Measurements from ENCODE around the gene MED22.
"Not testable (repeated sequence)": the region's sequence is repeated elsewhere in the genome, so short reads cannot be mapped to it uniquely, and the experiment has no call there.

MED22 gene

GRCh38 chr9:133347985-133348717 lies at the start of gene MED22, which contains the start of gene RPL7A:
Gene MED22, minus strand, starts transcription at chr9:133348131. Its CDS starts 1,469 bp downstream, at chr9:133346662.
Gene RPL7A, plus strand, starts transcription at chr9:133348218. Its CDS starts 26 bp downstream, at chr9:133348244.
- peak; percentile 93 to 94 for DNase-seq (ENCODE audit: low read depth in 2 of 2)

DNA sequence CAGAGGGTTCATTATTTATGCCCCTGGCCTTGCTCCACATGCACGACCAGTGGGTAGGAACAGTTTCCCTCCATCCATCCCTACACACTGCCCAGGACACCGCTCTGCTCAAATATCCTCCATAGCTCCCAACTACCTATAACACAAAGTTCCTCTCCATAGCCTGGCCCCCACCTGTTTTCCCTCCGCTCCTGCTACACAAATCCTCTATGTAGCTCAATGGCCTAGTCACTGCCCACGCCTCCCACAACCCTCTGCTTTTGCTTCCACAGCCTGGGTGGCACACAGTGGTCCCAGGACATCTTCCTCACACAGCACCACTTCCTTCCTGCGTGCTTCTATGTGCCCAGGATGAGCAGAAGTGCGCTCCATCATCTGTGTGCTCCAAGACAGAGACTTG lies 49.4 kb upstream of the MED22 start:
- no peak for DNase-seq (ENCODE audit: low read depth in 2 of 2)

DNA sequence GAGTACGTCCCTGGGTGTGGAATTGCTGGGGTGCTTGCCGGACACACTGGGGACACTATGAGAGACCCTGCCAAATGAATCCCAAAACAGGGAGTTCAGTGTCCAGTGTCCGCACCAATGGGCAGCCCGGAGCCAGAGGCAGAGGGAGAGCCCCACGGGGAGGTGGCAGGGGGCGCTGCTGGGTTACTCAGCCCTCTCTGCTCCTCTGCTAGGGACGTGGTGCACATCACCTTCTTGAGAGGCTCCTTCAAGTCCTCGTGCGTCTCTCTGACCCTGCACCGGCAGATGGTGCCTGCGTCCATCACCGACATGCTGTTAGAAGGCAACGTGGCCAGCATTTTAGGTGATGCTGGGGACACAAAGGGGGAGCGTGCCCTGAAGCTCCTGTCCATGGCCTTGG lies 49.0 kb upstream of the MED22 start:
- DNase-seq (ENCODE audit: low read depth in 2 of 2): no peak

DNA sequence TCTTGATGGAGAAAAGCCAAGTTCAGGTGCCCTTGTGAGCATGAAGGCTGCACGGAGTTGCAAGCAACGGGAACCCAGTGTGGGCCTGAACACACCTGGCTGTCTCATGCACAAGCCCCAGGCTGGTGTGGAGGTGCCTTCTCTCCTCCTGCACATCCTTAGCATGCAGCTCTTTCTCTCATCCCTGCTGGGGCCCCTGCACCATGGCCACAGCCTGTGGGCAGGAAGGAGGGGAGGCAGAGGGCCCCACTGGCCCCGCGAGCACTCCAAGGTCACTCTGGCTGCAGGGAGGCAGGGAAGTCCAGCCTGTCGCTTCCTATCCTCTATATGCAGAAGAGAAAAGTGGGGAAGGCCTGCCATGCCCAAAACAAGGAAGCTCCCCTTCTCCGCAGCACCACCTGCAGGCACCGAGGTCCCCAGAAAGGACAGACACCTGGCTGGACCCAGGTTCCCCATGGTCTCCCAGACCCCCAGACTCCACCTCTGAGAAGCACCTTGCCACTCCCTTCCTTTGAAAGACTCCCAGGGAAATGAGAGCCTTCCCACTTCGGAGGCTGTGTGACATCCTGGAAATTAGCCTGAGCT lies 46.8 kb upstream of the MED22 start:
- DNase-seq (ENCODE audit: low read depth in 2 of 2): no peak

DNA sequence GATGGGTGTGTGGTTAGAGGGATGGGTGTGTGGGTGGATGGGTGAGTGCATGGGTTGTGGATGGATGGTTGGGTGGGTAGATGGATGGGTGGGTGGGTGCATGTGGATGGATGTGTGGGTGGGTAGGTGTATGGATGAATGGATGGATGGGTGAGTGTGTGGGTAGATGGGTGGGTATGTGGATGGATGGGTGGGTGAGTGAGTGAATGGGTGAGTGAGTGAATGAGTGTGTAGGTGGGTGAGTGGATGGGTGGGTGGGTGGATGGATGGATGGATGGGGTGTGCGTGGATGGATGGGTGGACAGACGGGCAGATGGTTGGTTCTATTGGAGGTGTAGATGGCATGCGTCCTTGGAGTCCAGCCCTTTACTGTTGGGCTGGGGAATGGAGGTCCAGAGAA lies 45.5 kb upstream of the MED22 start:
- DNase-seq (ENCODE audit: low read depth in 2 of 2): no peak

GRCh38 chr9:133392308-133392707 lies 44.4 kb upstream of the MED22 start:
- DNase-seq (ENCODE audit: low read depth in 2 of 2): not testable (repeated sequence)

GRCh38 chr9:133391449-133391848 lies 43.5 kb upstream of the MED22 start:
- not testable (repeated sequence) for DNase-seq (ENCODE audit: low read depth in 2 of 2)

DNA sequence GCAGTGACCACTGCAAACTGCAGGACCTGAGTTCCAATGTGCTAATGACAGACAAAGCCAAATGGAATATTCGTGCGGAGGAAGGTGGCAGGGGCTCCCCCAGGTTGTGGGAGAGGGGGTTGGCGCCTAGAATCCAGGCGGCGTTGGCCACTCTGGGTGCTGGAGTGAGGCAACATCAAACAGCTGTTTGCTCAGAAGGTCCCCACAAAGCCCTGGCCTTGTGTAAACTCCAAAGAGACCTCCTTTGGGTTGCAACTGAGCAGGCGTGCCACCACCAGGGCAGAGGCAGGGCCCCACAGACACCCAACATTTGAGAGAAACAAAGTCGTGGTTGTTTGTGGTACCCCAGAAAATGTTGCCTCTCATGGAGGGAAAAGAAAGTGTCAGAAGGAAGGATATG lies 42.8 kb upstream of the MED22 start:
- no peak for DNase-seq (ENCODE audit: low read depth in 2 of 2)

DNA sequence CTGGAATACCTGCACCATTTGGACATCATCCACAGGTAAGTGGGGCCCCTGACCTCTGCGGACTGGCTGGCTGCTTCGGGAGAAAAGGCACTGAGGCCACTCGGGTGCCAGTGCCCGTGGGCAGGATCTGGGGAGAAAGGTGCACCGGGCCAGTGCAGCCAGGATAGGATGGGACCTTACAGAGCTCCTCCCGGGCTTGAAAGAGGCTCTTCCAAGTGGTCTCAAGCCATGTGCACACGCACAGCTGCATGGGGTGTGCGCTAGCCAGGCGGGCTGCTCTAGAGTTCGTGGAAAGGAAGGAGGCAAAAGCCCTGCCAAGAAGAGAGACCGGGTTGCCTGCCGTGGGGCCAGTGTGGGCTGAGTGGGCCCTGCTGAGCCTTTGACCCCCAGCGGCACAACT lies 41.6 kb upstream of the MED22 start:
- DNase-seq (ENCODE audit: low read depth in 2 of 2): no peak

- DNase-seq (ENCODE audit: low read depth in 2 of 2): no peak
Observed at GRCh38 chr9:133389025-133389557, 41.2 kb upstream of the MED22 start.

DNA sequence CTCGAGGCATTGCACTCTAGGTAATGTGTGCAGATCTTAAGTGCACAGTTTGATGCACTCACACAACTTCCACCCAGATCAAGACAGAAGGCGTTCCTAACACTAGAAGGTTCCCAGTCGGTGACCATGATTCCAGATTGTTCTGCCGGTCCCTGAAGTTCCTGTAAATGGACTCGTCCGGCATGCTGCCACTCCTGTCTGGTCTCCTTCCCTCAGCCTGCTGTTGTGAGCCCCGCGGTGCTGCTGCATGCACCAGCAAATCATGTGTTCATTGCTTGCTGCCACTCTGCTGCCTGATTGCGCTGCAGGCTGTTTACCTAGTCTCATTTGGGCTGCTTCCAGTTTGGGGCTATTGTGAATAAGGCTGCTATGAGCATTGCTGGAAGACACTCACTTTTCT lies 39.7 kb upstream of the MED22 start:
- DNase-seq (ENCODE audit: low read depth in 2 of 2): no peak

DNA sequence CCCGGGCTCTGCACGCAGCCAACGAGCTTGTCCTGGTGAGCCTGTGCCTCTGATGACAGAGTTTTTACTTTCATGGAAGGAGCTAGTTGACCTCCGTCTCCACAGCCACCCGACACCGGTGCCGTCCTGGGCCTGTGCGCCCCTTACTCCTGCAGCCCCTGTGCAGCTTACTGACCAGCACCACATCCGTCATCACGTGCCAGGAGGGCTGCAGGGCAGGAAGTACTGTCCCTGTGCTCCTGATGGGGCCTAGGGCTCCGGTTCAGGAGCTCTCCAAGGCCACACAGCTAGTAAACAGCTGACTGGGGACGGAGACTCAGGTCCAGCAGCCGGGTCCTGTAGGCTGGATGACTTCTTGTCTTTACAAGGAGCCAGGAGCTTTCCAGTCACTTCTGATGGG lies 38.4 kb upstream of the MED22 start:
- no peak for DNase-seq (ENCODE audit: low read depth in 2 of 2)

- DNase-seq (ENCODE audit: low read depth in 2 of 2): no peak
Observed at GRCh38 chr9:133385452-133385851, 37.5 kb upstream of the MED22 start.

DNA sequence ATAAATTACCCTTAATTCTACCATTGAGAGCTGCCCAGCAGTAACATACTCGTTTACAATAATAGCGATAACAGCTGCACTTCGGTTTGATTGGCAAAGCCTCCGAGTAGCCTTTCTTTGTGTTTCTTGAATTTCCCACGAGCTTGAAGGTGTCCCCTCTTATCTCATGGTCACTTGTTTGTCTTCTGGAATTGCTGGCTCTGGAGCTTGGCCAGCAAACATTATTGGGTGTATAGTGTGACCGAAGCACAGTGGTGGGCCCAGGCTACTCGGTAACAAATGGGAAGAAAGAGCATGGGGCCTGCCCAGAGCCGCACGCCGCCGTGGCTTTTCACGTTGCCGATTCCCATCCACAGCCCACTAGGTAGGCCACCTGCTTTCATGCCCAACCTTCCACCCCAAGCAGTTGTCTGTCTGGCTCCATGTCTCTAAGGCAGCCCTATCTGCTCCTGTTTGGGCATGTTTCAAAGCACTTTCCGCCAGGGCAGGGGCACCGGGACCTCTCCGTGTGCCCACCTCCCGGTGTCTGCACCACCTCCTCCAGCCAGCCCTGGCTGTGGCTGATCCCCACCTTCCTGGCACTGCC lies 36.9 kb upstream of the MED22 start:
- no peak for DNase-seq (ENCODE audit: low read depth in 2 of 2)

DNA sequence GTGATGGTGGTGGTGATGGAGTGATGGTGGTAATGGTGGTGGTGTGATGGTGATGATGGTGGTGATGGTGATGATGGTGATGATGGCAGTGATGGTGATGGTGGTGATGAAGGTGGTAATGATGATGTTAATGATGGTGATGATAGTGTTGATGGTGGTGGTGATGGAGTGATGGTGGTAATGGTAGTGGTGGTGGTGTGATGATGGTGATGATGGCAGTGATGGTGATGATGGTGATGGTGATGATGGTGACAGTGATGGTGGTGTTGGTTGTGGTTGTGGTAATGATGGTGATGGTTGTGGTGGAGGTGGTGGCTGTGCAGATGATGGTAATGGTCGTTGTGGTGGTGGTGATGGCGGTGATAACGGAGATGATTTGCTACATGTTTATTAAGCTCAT lies 35.5 kb upstream of the MED22 start:
- no peak for DNase-seq (ENCODE audit: low read depth in 2 of 2)

DNA sequence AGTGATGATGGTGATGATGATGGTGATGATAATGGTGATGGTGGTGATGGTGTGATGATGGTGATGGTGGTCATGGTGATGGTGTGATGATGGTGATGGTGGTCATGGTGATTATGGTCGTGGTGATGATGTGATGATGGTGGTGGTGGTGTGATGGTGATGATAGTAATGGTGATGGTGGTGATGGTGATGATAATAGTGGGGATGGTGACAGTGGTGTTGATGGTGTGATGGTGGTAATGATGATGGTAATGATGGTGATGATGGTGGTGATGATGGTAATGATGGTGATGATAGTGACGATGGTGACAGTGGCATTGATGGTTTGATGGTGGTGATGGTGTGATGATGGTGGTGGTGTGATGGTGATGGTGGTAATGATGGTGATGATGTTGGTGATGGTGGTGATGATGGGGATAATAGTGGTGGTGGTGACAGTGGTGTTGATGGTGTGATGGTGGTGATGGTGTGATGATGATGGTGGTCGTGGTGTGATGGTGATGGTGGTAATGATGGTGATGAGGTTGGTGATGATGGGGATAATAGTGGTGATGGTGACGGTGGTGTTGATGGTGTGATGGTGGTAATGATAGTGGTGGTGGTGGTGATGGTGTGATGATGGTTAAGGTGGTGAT lies 34.7 kb upstream of the MED22 start:
- no peak for DNase-seq (ENCODE audit: low read depth in 2 of 2)

- DNase-seq (ENCODE audit: low read depth in 2 of 2): no peak
Observed at GRCh38 chr9:133380734-133381133, 32.8 kb upstream of the MED22 start.

DNA sequence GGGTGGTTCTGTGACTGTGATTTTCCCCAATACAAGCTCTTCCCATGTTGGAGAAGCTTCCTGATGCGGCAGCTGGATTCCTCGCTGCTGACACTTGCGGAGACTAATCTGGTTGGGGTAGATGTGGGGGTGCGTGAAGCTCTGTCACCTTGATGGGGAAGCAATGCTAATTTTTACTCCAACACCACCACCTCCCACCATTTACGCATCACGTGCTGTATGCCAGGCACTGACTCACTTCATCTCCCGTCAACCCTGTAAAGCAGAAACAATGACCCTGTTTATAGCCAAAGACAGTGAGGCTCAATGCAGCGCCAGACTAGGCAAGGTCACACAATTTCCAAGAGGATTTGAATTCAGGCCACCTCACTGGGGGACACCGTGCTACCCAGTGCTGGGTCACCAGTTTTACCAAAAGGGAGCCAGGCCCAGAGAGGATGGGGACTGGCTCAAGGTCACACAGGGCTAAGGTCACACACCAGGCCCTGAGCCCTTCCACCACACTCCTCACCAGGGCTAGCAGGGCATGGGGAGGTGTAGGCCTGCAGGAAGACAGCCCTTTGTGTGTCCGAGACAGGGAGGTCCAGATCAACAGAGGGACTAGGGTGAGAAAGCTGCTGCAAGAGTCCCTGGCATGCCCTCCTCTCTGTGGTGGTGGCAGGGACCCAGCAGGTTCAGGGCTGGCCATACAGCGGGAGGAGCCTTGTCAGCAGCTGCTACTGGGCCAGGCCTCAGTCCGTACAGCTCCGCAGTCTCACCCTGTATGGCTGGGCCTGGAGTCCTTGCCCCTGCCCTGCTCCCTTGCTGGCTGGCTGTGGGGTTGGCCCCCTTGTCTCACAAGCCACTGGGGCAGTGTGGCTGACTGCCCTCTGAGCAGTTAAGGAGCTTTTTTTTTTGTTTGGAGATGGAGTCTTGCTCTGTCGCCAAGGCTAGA lies 31.5 kb upstream of the MED22 start:
- no peak for DNase-seq (ENCODE audit: low read depth in 2 of 2)

- no peak for DNase-seq (ENCODE audit: low read depth in 2 of 2)
Observed at GRCh38 chr9:133378408-133378962, 30.6 kb upstream of the MED22 start.

- DNase-seq (ENCODE audit: low read depth in 2 of 2): peak; percentile 60 to 62
Observed at GRCh38 chr9:133377721-133378216, 29.8 kb upstream of the MED22 start.

GRCh38 chr9:133377280-133377679 lies 29.3 kb upstream of the MED22 start:
- not testable (repeated sequence) for DNase-seq (ENCODE audit: low read depth in 2 of 2)

Measured in fibroblast of skin of left quadriceps (primary cell).